NOMO-1 (cell line): ENCODE results near the gene MUC5AC.

Experiments
- DNase-seq, 2 experiments: peaks; one replicate each; lab custom pipeline; 2025; ENCODE audit not compliant: unreplicated experiment in 2 of 2; lab: John Stamatoyannopoulos, UW

The MUC5AC gene

DNA sequence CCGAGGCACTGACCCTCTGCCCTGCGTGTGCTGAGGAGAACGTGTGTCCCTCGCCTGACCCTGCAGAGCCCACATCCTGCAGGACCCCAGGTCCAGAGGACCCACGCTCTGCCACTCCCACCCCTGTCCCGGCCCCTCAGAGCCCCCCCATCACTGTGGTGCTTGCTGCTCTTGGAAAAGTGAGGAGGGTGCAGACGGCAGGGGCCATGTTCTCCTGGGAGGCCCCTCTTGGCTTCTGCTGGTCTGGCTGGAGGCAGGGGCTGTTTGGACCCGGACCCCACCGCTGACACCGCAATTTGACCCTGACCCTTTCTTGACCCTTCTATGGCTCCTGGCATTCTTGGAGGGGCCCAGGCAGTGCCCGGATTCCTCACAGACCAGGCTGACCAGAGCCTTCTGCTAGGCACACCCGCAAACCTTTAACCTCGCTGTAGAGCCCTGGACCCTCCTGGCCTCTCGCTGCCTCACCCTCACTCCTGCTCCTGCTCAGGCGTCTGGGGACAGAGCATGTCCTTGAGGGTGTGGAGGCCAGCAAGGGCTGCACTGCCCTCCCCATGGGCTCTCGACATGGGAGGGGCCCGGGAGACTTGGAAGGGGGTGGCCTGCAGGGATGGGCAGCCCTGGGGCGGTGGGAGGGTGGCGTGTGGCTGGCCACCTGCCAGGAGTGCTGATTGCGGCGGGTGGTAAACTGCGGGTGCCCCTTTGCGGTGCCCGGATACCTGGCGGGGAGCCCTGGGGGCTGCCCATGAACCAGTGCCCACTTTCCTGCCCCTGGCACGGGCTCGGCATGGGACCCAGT lies 37.0 kb upstream of the MUC5AC start:
- DNase-seq: no peak

DNA sequence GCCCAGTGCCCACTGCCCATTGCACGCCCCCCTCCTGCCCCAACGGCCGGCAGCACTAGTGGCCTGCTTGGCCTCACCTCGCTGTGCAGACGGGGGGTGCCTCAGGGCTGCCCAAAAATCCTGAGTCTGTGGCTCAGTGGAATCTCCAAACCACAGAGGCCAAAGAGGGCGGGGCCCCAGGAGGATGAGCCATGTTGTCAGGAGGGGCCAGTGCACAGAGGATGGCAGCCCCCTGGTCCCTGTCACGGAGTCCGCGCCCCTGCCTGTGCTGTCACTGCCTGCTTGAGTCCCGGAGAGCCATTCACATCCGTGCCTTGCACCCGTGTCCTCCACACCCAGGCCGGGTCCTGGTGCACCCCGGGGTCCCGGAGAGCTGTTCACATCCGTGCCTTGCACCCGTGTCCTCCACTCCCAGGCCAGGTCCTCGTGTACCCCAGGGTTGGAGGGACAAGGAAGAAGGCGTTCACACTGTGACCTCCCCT lies 36.4 kb upstream of the MUC5AC start:
- no peak for DNase-seq

DNA sequence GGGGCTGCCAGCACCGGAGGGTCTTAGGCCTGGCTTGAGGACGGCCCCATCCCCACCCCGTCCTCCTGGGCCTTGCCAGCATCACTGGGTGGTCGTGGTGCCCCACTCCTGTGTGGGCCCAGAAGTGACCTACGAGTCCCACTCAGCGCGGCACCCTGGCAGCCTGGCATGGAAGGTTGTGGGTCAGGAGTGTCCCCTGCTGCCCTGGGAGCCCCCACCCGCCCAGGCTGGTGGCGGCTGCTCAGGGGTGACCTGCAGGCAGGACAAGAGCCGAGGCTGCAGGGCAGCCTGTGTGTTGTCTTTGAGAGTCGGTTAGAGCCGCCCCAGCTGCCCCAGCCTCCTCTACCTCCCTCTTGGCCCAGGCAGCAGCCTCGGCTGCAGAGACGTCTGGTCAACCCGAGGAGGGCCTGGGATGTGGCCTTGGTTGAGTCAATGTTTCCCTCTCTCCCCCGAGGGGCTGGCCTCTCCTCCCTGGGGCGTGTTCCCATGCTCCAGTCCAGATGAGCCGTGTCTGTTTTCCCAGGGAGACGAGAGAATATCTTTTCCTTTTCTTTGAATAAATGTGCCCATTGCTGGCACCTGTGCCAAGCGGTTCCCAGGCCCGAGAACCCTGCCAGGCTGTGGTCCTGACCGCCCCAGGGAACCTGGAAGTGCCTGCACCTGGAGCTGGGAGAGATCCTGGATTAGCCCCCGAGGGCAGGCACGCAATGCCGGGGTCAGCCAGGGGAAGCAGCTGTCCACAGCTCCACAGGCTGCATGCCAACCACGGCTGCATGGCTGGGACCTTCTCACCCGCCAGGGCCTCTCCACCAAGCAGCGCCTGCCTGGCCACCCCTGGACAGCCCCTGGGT lies 35.7 kb upstream of the MUC5AC start:
- DNase-seq: no peak

DNA sequence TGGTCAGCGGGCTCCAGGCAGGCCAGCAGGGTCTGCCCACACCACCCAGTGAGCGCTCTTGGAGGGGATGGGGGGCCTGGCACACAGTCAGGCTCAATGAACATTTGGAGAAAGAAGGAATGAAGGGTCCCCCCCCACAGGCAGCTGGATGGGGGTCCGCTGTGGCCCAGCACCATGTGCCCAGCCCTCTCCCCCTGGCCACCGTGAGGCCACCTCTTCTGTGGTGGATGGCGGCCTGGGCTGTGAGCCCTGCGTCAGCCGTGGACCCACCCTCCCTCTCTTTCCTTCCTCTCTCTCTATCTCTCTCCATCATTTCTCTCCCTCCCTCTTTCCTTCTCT lies 35.1 kb upstream of the MUC5AC start:
- DNase-seq: no peak

DNA sequence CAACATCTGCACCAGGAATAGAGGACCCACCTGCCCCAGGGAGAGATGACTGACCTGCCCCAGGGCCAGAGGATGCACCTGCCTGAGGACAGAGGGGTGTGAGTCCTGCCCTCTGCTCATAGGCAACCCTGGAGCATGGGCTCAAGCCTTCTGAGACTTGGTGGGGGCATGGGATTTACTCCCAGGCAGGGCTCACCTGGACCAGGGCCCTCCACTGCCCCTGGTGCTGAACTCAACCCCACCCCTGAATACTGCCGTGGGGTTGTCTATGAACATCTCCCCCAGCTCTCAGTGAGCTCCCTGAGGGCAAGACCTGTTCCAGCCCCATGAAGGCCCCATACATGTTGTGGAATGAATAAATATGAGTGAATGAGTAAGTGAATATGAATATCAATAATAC lies 33.8 kb upstream of the MUC5AC start:
- peak in 1 of 2 experiments; percentile 1 for DNase-seq

DNA sequence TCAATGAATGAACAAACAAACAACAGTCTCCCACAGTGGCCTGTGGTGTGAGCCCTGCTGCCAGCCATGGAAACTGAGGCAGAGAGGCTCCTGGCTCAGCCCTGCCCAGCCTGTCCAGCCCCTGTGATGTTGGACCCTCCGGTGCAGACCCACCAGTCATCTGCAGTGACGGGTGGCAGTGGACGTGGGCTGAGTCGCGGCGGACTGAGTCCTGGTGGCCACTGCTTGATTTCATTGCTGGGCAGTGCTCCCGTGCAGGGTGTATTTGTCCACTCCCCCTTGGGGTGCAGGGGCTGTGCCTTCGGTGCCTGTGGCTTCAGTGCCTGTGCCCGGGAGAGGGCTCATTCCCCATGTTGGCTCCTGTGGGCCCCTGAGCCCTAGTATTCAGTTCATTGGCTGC lies 31.9 kb upstream of the MUC5AC start:
- DNase-seq: no peak

DNA sequence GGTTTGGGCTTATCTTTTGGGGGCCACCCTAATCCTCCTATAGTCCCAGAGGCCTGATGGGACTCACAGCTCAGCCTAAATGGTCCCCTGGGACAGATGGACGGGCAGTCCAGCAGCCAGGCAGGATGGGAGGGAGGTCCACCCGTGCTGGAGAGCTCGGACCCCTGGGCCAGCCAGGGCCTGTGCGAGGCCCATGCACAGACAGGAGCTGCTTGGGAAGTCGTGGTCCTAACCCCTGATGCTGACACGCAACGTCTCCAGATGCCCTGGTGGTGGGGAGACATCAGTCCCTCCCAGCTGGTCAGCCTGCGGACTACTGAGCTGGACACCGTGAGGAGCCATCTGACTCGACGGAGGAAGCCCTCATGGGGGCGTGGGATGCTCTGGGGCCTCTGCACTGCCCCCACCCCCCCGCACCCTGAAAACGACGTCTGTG lies 31.2 kb upstream of the MUC5AC start:
- DNase-seq: no peak

DNA sequence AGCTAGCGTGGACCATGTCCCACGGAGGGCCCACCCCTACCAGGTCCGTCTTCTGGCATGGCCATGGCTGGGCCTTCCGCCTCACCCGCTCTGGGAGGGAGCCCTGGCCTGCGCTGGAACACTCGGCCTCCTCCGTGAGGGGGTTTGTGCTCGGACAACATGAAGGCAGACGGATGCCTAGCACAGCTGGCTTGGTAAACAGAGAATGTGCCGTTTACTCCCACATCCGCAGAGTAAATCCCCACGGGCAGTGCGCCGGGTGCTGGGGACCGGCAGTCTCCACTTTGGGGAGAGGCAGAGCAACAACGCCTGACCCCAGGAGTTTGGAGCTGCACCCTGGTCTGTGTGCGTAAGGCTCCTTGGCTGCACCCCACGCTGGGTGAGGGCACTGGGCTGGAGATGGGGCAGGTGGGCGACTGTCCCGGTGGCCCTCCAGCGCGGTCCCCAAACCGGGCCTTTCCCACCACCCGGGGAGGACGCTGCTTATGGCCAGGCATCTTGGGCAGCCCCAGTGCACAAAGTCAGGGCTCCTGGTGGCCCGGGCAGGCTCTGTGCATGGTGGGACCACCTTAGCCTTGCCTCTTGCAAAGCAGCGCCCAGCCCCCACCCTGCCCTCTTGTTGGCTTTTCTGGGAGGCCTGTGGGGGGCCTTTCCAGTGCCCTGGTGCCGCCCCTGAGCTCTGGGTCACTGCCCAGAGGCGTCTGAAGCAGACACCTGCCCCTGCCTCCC lies 30.7 kb upstream of the MUC5AC start:
- DNase-seq: no peak

DNA sequence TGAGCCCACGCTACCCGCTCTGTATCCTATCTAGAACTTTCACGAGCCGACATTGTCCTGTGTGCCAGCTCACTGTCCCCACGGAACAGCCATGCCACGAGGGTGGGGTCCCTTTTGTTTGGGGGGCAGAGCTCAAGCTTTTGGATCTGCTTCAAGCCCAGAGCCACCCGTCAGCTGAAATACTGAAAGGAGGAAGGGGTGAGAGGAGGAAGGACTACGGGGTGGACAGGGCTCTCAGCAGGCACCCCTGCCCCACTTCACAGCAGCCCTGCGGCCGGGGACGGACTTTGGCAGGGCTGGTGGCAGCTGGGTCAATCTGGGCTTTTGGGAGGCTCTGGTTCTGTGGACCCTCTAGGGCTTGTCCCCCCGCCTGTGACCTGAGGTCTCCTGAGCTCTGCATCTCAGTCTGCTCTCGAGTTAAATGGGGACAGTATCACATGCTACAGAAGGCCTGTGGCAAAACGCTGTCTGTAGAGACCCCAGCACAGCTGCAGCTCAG lies 30.0 kb upstream of the MUC5AC start:
- no peak for DNase-seq

DNA sequence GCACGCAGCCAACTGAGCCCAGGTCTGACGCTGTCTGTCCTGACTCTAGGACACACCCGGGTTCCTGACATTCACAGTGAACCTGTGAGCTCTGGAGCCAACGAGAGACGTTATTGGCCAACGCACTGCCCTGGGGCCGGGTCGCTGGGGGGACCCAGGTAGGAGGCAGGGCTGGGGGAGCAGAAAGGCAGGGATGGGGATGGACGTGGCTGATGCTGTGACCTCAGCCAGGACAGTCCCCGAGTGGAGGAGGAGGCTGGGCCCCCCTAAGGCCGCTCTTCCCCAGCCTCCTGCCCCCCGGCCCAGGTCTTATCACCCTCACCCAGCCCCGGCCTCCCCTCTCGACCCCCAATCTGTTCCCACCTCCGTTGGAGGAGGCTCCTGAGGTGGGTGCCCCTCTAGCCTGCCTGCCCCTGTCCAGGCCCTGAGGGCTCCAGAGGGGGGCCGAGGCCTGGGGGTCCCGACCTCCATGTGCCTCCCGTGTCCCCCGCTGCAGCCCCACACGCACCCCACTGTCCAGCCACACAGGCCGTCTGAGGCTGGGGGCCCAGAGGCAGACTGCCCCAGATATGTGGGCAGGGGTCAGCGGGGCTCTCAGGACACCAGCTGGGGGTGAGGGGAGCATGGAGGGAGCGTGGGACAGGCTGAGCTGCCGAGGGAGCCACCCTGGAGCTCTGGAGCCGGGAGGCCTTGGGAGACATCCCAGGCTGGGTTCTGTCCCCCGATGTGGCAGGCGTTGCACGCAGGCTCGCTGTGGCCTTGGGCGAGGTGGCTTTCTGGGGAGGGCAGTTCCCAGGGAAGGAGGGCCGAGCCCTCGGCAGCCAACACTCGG lies 29.2 kb upstream of the MUC5AC start:
- no peak for DNase-seq

DNA sequence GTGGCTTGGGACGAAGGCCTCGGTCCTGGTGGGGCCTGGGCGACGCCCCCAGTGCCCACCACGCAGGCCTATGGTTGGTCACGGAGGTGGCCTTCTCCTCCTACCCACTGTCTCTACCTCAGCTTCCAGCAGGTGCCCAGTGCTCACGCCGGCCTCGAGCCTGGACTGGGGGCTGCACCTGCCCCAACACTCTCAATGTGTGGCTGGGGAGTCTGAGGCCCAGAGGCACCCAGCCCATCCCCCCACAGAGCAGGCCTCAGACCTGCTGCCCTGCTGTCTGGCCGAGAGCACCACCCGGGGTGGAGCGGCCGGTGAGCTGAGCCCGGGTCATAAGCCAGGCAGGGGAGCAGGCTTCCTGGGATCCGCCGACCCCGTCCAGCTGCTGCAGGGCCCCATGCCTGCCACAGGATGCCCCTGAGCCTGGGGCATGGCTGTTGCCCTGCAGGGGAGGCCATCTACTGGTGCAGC lies 28.6 kb upstream of the MUC5AC start:
- no peak for DNase-seq

DNA sequence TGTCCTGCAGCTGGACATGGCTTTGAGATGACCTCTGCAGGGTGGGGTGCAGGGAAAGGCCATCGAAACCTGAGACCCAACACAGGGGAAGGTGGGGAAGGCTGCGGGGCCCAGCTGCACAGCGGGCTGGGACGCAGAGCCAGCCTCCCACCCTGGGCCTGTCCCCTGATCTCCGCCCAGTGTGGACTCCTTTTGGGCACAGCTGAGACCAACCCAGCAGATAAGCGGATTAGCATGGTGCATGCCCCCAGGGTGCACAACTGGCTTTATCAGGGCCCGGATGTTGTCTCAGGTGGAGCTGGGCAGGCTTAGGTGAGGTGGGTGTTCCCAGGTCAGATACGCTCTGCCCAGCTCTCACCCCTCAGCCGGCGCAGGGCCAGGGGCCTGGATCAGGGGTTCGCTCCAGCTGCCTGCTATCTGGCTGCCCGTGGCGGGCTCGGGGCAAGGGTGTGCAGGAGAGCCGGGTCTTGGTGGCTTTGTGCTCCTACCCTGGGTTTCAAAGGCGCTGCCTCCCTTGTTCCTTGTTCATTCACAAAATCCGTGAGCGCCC lies 28.1 kb upstream of the MUC5AC start:
- DNase-seq: no peak

DNA sequence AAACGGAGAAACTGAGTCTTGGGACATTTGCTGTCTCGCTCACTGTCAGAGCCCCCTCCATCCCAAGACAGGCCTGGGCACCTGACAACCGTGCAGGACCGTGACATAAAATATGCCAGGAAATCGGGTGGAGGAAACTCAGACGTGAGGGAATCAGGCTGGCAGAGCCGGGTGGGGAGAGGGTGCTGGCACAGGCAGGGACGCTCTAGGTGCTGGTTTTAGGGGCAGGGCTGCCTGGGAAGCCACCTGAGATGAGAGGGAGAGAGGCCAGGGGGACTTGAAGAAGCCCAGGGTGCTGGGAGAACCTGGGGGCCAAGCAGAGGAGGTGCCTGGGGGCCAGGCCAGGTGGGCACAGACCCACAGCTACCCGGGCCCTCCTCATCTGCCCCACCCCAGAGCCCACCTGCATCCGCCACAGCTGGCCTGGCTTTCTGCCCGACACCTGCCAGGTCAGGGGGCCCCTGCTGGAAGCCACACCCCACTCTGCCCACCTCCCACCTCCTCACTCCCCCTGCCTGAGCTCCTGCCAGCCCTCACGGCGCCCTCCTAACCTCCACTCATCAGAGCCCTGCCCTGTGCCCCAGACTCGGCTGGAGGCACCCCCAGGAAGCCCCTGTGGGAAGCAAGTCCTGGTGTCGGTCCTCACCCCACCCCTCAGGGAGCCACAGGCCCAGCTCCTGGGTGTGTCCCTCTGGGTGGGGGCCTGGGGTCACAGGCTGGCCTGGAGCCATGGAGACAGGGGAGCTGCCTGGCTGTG lies 27.3 kb upstream of the MUC5AC start:
- no peak for DNase-seq

DNA sequence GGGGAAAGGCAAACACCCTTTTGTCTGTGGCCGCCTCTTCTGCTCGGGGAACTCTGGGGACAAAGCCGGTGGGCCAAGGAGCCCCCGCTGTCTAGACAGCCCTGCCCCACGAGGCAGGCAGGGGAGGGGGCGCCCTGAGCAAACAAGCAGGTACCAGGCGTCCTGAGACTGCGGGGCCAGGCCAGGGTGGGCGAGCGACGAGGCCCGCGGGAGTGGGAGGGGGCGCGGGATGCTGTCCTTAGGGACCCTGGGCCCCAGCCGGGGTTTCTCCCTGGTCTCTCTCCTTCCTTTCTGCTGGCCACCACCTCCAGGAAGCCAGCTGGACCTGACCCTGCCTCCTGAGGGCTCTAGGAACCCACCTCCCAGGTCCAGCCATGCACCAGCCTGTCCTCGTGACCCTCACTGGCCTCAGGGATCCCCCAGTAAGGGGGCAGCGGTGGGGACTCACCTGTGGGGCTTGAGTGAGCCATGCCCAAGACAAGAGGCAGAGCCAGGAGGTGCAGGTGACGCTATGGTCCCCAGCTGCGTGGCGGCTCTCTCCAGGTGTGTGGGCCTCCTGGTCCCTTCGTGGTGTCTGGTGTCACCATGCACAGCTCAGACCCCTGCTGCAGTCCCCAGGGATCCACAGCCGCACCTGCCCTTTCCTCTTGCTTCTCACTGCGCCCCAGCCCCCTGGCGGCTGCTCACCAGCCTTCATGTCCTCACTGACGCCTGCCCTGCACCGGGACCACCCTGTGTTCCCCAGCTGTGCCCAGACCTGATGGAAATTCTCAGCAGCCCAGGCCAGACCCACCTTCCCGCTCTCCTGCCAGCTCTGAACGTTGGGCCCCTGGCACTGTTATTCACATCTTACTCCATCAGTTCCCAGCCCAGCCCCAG lies 26.5 kb upstream of the MUC5AC start:
- DNase-seq: no peak

DNA sequence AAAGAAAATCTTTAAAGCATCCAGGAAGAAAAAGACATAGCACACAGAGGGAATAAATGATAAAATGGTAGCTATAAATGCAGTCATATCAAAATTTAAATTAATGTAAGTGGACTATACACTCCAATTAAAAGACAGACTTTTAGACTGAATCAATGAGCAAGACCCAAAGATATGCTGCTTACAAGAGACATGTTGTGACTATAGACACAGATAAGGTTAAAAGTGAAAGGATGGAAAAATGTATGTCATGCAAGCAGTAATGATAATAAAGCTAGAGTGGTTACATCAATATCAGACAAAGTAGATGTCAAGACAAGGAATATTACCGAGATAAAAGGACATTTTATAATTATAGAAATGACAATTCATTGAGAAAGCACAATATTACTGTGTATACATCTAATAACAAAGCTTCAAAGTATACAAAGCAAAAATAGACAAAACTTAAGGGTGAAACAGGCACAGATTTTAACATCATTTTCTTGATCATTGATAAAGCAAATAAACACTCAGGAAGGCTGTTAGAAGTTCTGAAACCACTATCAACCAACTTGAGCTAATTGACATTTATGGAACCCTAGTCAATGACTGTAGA lies 22.8 kb upstream of the MUC5AC start:
- DNase-seq: no peak

DNA sequence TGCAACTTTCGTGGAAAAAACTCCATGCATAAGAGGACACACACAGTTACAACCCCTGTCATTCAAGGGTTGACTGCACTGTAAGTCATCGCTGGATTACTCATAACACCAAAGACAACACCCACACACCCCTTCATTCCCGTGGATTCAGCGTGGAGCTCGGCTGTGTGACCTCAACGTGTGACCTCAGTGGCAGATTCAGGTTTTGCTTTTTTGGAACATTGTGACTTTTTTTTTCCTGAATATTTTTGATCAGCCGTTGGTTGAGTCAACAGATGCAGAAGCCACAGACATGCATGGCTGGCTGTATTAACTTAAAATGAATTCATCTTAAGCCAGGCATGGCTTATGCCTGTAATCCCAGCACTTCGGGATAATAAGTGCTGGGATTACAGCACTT lies 19.7 kb upstream of the MUC5AC start:
- DNase-seq: no peak

DNA sequence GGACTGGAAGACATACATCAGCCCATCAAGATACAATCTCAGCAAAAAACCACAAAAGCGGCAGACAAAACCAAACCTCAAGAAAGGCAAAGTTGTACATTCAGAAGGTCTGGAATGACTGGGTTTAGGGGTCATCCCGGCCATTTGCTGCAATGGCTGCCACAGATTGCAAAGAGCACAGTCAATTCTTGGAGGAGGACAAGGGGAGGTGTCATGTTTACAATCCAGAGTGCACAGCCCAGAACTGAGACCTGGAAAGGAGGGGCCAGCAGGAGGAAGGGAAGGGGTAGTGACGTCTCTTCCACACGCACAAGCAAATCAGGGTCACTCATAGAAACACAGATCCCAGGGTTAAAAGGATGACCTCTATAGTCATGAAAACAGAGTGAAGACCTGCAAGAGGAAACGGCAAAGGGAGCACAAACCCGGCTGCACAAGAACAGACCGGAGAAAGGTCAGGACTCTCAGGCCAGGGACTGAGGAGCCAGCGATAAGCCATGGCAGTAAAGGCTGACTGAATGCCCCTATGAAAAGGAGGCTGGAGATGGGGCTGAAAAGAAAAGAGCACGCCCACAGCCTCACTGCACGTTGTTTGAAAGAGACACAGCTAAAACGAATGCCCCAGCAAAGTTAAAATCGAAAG lies 18.2 kb upstream of the MUC5AC start:
- no peak for DNase-seq
